ENCODE measurements around the gene MYL6.

GRCh38 chr12:56128670-56129205, 29.4 kb upstream of the MYL6 start:
- TF ChIP-seq, protein P1, sequence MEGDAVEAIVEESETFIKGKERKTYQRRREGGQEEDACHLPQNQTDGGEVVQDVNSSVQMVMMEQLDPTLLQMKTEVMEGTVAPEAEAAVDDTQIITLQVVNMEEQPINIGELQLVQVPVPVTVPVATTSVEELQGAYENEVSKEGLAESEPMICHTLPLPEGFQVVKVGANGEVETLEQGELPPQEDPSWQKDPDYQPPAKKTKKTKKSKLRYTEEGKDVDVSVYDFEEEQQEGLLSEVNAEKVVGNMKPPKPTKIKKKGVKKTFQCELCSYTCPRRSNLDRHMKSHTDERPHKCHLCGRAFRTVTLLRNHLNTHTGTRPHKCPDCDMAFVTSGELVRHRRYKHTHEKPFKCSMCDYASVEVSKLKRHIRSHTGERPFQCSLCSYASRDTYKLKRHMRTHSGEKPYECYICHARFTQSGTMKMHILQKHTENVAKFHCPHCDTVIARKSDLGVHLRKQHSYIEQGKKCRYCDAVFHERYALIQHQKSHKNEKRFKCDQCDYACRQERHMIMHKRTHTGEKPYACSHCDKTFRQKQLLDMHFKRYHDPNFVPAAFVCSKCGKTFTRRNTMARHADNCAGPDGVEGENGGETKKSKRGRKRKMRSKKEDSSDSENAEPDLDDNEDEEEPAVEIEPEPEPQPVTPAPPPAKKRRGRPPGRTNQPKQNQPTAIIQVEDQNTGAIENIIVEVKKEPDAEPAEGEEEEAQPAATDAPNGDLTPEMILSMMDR (IDR thresholded peaks at IDR 0.05; ENCODE audit: extremely low read depth in 1 of 2, insufficient read depth in 1 of 2, low read depth in 1 of 2, low read length in 2 of 2): no peak
- TF ChIP-seq EZH2 (IDR thresholded peaks at IDR 0.05; ENCODE audit: borderline replicate concordance, low read depth, low read length, severe bottlenecking) (no peak), POLR2AphosphoS5 (IDR thresholded peaks at IDR 0.05; ENCODE audit: insufficient read depth, low read depth, low read length) (no peak), POLR2A (IDR thresholded peaks at IDR 0.05; ENCODE audit: low read depth, low read length) (no peak), MYC (IDR thresholded peaks at IDR 0.05; ENCODE audit: low read depth, low read length) (no peak), FOS (IDR thresholded peaks at IDR 0.05; ENCODE audit: borderline replicate concordance, insufficient read depth, low read length) (no peak), JUN (IDR thresholded peaks at IDR 0.05; ENCODE audit: borderline replicate concordance, insufficient read depth, insufficient read length, low read depth) (no peak), GATA2 (IDR thresholded peaks at IDR 0.05; ENCODE audit: insufficient read depth, insufficient read length, low read depth, low read length) (no peak), MAX (IDR thresholded peaks at IDR 0.05; ENCODE audit: insufficient read depth, insufficient read length) (no peak)
